Panc1 (cell line): ENCODE measurements around the gene TBC1D24. TPM values are rescaled to one million over a fixed set of nuclear protein-coding genes. Genes with fewer than 3 reads are reported as not detected.

Experiments used
- ATAC-seq: fragments of 200-7000 bp; cut with Tn5 transposase; 2 replicates; pipeline ENCODE4 v1.9.1; 2020; ENCODE audit warnings: mild to moderate bottlenecking, moderate library complexity
- BruUV-seq: library from RNA; stranded (reverse); fragments of 400-500 nt; replicated peaks from 2 replicates; lab custom pipeline; 2021; lab: Mats Ljungman, UMichigan
- CTCF ChIA-PET: fragments of 300-600 bp; sonication (Branson Sonifier 250); formaldehyde crosslinking; loops from one replicate; lab custom pipeline; 2022; ENCODE audit warnings: antibody characterized with exemption; lab: Charles Lee
- POLR2A ChIA-PET: fragments of 300-600 bp; sonication (Branson Sonifier 250); formaldehyde crosslinking; loops from one replicate; lab custom pipeline; 2022; ENCODE audit warnings: antibody characterized with exemption; lab: Charles Lee
- DNase-seq: peaks from one replicate; pipeline ENCODE4 v3.0.0-alpha.2; 2010; ENCODE audit warnings: low read depth, low spot score
- H3K27ac ChIP-seq: 2 replicates; pipeline ENCODE4 v1.5.1; 2011; ENCODE audit warnings: mild to moderate bottlenecking, low read length, inconsistent platforms
- H3K27me3 ChIP-seq: fragments of 200-500 bp; sonication (Bioruptor generic); 2 replicates; pipeline ENCODE4 v1.6.0; 2014; ENCODE audit warnings: low read length, inconsistent platforms; ENCODE audit not compliant: control insufficient read depth, insufficient read depth
- H3K36me3 ChIP-seq: fragments of 200-500 bp; sonication (Bioruptor generic); 2 replicates; pipeline ENCODE4 v1.5.1; 2014; ENCODE audit warnings: inconsistent platforms, mild to moderate bottlenecking, low read length, moderate library complexity; ENCODE audit not compliant: control insufficient read depth, insufficient read depth
- H3K4me1 ChIP-seq: 2 replicates; pipeline ENCODE4 v1.5.1; 2011; ENCODE audit warnings: inconsistent platforms, mild to moderate bottlenecking, low read length, moderate library complexity; ENCODE audit not compliant: control insufficient read depth, insufficient read depth
- H3K4me3 ChIP-seq, 2 experiments: 2 replicates each; pipeline ENCODE4 v1.5.1; 2011 to 2012; ENCODE audit warnings: low read depth in 2 of 2, low read length in 2 of 2, mild to moderate bottlenecking in 2 of 2, inconsistent platforms in 1 of 2, moderate library complexity in 1 of 2
- H3K9me3 ChIP-seq: fragments of 200-500 bp; sonication (Bioruptor generic); 2 replicates; pipeline ENCODE4 v1.5.1; 2014; ENCODE audit warnings: low read depth, mild to moderate bottlenecking, inconsistent platforms, low read length, moderate library complexity; ENCODE audit not compliant: control insufficient read depth, insufficient read depth
- POLR2AphosphoS5 ChIP-seq: IDR thresholded peaks from 2 replicates; pipeline ENCODE4 v1.6.1; 2012; ENCODE audit warnings: mild to moderate bottlenecking, low read depth, low read length, moderate library complexity
- SIN3A ChIP-seq: IDR thresholded peaks from 2 replicates; pipeline ENCODE4 v1.6.1; 2012; ENCODE audit warnings: low read depth, mild to moderate bottlenecking, low read length, moderate library complexity, borderline replicate concordance; ENCODE audit not compliant: insufficient read depth
- TCF7L2 ChIP-seq: IDR thresholded peaks from 2 replicates; pipeline ENCODE4 v1.6.1; 2011; ENCODE audit warnings: mild to moderate bottlenecking, low read depth, low read length, inconsistent platforms
- in situ Hi-C: cut with HindIII; loops from 2 replicates; pipeline ENCODE4 v1.10.0; 2016; ENCODE audit warnings: low sequenced_read_pairs, low pct_unique_long_range_greater_than_20kb
- intact Hi-C: fragments of 100-400 bp; cut with micrococcal nuclease; formaldehyde crosslinking; loops from one replicate; pipeline ENCODE4 v1.10.0; 2022; ENCODE audit not compliant: unreplicated experiment
- total RNA-seq: library from RNA; stranded (reverse); gene quantifications from one replicate; pipeline ENCODE4 v1.2.1, GENCODE V29; 2021; ENCODE audit not compliant: unreplicated experiment
- TF ChIP-seq, protein P1 (sequence below), 2 experiments: IDR thresholded peaks; 2 replicates each; pipeline ENCODE4 v1.6.1; 2011 to 2012; ENCODE audit warnings: low read depth in 2 of 2, control low read depth in 1 of 2, low read length in 1 of 2, mild to moderate bottlenecking in 1 of 2, moderate library complexity in 1 of 2; ENCODE audit not compliant: insufficient read depth in 1 of 2
- TF ChIP-seq, protein P2 (sequence below): fragments of 450-650 bp; IDR thresholded peaks from 2 replicates; pipeline ENCODE4 v1.5.1; 2017; ENCODE audit warnings: mild to moderate bottlenecking

The TBC1D24 gene
- total RNA-seq, 1 experiment from 2014 or later, result 26.7 TPM

DNA sequence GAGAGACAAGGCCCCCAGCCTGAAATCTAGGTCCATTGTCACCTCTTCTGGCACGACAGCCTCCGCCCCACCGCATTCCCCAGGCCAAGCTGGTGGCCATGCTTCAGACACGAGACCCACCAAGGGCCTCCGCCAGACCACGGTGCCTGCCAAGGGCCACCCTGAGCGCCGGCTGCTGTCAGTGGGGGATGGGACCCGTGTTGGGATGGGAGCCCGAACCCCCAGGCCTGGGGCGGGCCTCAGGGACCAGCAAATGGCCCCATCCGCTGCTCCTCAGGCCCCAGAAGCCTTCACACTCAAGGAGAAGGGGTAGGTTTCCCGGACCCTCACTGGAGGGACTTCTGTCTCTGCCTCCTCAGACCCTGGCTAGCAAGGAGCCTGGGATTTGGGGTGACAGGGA, 14.0 kb upstream of the TBC1D24 start:
- CTCF ChIA-PET, result no interaction called here
- intact Hi-C loops, result no loop called here
- BruUV-seq, result no TSS peak
- H3K4me1 ChIP-seq, result peaks cover 23% of the 10 kb centered on the region
- peak overlapping the region; percentile 84 for H3K27ac ChIP-seq
- peak overlapping the region; percentile 61 to 76 for H3K4me3 ChIP-seq
- no peaks in the 10 kb centered on the region for H3K27me3 ChIP-seq
- TF ChIP-seq, protein P1, sequence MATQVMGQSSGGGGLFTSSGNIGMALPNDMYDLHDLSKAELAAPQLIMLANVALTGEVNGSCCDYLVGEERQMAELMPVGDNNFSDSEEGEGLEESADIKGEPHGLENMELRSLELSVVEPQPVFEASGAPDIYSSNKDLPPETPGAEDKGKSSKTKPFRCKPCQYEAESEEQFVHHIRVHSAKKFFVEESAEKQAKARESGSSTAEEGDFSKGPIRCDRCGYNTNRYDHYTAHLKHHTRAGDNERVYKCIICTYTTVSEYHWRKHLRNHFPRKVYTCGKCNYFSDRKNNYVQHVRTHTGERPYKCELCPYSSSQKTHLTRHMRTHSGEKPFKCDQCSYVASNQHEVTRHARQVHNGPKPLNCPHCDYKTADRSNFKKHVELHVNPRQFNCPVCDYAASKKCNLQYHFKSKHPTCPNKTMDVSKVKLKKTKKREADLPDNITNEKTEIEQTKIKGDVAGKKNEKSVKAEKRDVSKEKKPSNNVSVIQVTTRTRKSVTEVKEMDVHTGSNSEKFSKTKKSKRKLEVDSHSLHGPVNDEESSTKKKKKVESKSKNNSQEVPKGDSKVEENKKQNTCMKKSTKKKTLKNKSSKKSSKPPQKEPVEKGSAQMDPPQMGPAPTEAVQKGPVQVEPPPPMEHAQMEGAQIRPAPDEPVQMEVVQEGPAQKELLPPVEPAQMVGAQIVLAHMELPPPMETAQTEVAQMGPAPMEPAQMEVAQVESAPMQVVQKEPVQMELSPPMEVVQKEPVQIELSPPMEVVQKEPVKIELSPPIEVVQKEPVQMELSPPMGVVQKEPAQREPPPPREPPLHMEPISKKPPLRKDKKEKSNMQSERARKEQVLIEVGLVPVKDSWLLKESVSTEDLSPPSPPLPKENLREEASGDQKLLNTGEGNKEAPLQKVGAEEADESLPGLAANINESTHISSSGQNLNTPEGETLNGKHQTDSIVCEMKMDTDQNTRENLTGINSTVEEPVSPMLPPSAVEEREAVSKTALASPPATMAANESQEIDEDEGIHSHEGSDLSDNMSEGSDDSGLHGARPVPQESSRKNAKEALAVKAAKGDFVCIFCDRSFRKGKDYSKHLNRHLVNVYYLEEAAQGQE (IDR thresholded peaks at IDR 0.05; ENCODE audit: insufficient read depth in 1 of 2, low read depth in 2 of 2, low read length in 1 of 2), result no peak
- TF ChIP-seq, protein P2, sequence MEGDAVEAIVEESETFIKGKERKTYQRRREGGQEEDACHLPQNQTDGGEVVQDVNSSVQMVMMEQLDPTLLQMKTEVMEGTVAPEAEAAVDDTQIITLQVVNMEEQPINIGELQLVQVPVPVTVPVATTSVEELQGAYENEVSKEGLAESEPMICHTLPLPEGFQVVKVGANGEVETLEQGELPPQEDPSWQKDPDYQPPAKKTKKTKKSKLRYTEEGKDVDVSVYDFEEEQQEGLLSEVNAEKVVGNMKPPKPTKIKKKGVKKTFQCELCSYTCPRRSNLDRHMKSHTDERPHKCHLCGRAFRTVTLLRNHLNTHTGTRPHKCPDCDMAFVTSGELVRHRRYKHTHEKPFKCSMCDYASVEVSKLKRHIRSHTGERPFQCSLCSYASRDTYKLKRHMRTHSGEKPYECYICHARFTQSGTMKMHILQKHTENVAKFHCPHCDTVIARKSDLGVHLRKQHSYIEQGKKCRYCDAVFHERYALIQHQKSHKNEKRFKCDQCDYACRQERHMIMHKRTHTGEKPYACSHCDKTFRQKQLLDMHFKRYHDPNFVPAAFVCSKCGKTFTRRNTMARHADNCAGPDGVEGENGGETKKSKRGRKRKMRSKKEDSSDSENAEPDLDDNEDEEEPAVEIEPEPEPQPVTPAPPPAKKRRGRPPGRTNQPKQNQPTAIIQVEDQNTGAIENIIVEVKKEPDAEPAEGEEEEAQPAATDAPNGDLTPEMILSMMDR, result no peak
- TF ChIP-seq POLR2AphosphoS5, result no peak
- no peak for TF ChIP-seq TCF7L2
- TF ChIP-seq SIN3A, result no peak
- no peaks in the 10 kb centered on the region for H3K9me3 ChIP-seq
- no peaks in the 10 kb centered on the region for H3K36me3 ChIP-seq
- DNase-seq (no peak), ATAC-seq (no peak)
- in situ Hi-C loops, result no loop called here
- POLR2A ChIA-PET, result no interaction called here

DNA sequence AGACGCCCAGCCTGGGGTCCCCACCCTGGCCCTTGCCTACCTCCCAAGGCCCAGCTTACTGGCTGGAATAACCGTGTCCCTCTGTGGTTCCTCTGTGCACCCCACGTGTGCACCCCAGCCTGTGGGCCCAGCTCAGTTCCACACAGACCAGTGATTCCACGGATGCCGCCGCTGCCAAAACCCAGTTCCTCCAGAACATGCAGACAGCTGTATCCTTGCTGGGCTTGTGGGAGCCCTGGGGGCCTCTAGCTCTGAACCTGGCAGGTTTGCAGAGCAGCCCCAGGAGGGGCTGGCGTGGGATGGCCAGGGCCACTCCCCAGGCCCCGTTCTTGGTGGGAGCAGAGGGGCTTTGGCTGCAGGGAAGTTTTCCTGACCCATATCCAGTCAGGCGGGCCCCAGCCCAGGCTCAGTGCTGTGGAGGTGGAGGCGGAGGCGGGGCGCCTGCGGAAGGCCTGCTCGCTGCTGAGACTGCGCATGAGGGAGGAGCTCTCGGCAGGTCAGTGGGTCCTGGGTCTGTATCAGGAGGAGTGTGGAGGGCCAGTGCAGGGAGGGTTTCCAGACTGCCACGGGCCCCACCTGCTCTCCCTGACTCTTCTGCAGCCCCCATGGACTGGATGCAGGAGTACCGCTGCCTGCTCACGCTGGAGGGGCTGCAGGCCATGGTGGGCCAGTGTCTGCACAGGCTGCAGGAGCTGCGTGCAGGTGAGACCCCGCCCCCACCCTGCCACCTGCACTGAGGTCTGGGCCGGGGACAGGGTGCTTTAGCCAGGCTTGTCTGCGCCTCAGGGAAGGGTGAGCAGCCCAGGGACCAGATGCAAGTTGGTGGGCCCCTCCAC, 12.7 kb upstream of the TBC1D24 start:
- no peaks in the 10 kb centered on the region for H3K36me3 ChIP-seq
- in situ Hi-C loops, result no loop called here
- intact Hi-C loops, result no loop called here
- no peak overlapping the region for H3K4me3 ChIP-seq
- no peak overlapping the region for H3K27ac ChIP-seq
- no peaks in the 10 kb centered on the region for H3K9me3 ChIP-seq
- no peaks in the 10 kb centered on the region for H3K27me3 ChIP-seq
- TF ChIP-seq, protein P2, result no peak
- TF ChIP-seq POLR2AphosphoS5 (no peak), SIN3A (no peak), TCF7L2 (no peak)
- TF ChIP-seq, protein P1 (IDR thresholded peaks at IDR 0.05; ENCODE audit: insufficient read depth in 1 of 2, low read depth in 2 of 2, low read length in 1 of 2), result no peak
- CTCF ChIA-PET, result interaction anchor here (0.6 kb wide), 1 partner anchor 125 kb away, joined by 4 read pairs; no protein-coding TSS in a partner anchor
- peaks cover 23% of the 10 kb centered on the region for H3K4me1 ChIP-seq
- BruUV-seq, result no TSS peak
- POLR2A ChIA-PET, result no interaction called here
- no peak for ATAC-seq
- DNase-seq, result no peak
